HFF-Myc (cell line): ENCODE measurements around the gene FN3KRP.

Source experiments
- DNase-seq: peaks from one replicate; pipeline ENCODE4 v3.0.0-alpha.2; 2011; ENCODE audit warnings: low read depth; ENCODE audit errors: extremely low read depth
- H3K4me3 ChIP-seq: replicated peaks from 2 replicates; pipeline ENCODE4 v1.5.1; 2011; ENCODE audit warnings: low read depth, mild to moderate bottlenecking, control low read depth, low read length
- CTCF ChIP-seq: IDR thresholded peaks from 2 replicates; pipeline ENCODE4 v1.5.1; 2012; ENCODE audit warnings: mild to moderate bottlenecking, low read depth, low read length, control low read depth; ENCODE audit errors: missing control alignments

Gene FN3KRP

GRCh38 chr17:82709676-82710498 is 6.6 kb upstream of the FN3KRP start:
- no peak overlapping the region for H3K4me3 ChIP-seq
- DNase-seq: no peak
- TF ChIP-seq CTCF: no peak

GRCh38 chr17:82710499-82711232 is 5.8 kb upstream of the FN3KRP start:
- TF ChIP-seq CTCF: no peak
- DNase-seq: no peak
- no peak overlapping the region for H3K4me3 ChIP-seq

GRCh38 chr17:82713071-82713723 is 3.3 kb upstream of the FN3KRP start:
- no peak for TF ChIP-seq CTCF
- DNase-seq: no peak
- no peak overlapping the region for H3K4me3 ChIP-seq

- no peak for DNase-seq
- no peak overlapping the region for H3K4me3 ChIP-seq
These were observed 2.6 kb downstream of the FN3KRP start for GRCh38 chr17:82718986-82719685.

GRCh38 chr17:82720204-82720603 is 3.7 kb downstream of the FN3KRP start:
- no peak for DNase-seq
- TF ChIP-seq CTCF: no peak
- H3K4me3 ChIP-seq: no peak overlapping the region

More at GRCh38 chr17:82718986-82719685, 2.6 kb downstream of the FN3KRP start:
- no peak for TF ChIP-seq CTCF

GRCh38 chr17:82722341-82723013 is 6.0 kb downstream of the FN3KRP start:
- TF ChIP-seq CTCF: no peak
- DNase-seq: no peak
- H3K4me3 ChIP-seq: no peak overlapping the region
